ENCODE data around the gene RMND5A. TPM values are rescaled to one million over a fixed set of nuclear protein-coding genes. Genes with fewer than 3 reads are reported as not detected.

The RMND5A gene
- total and polyA plus RNA-seq, 2 experiments from 2014 or later, result 23.0 to 80.8 TPM

DNA sequence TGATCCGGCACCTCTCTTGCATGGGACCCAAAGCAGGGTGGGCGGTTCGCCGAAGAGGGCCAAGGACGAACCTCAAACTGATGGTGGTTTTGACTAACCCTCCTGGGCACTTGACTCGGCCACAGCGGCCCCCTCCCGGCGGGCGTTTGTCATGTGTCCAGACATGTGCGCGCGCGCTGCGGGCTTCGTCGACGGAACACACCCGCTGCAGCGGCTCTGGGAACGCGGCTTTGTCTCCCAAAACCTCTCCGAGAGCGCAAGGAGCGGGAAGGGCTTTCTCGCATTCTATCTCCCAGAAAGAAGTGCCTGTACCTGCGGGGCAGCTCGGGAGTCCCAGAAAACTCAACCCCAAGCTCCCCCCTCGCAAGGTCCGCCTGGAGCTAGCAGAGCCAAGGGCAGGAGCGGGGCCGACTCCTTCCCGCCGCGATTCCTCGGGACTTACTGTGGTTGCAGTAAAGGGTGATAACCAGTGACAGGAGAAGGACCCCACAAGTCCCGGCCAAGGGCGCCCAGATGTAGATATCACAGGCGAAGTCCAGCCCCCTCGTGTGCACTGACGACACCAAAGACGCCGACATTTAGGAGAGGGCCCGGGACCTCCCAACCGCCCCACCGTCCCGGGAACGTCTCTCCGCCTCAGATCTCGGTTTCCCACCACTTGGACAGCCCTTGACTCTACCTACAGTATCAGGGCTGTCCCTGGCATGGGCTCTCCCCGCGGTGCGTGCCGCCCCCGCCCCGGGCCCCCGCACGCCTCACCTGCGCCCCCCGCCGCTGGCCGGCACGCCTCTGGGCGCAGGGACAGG is 69.0 kb downstream of the RMND5A start:
- DNase-seq (ENCODE audit: low spot score), result no peak
- Histone ChIP-seq H3K27ac (no peak overlapping the region), H3K79me2 (no peaks in the 10 kb centered on the region), H3K4me2 (peak overlapping the region; percentile 71), H3K9me2 (replicated peaks; ENCODE audit: insufficient read depth) (no peaks in the 10 kb centered on the region), H3K4me1 (ENCODE audit: insufficient read depth) (peaks cover 22% of the 10 kb centered on the region), H2AFZ (no peak overlapping the region), H3K9me3 (ENCODE audit: low read depth) (no peaks in the 10 kb centered on the region), H4K20me1 (ENCODE audit: insufficient read depth, poor library complexity, severe bottlenecking) (no peaks in the 10 kb centered on the region), H3K4me3 (no peak overlapping the region), H3K27me3 (peaks cover 75% of the 10 kb centered on the region), H3K36me3 (replicated peaks; ENCODE audit: insufficient read depth, low read depth) (no peaks in the 10 kb centered on the region)
- TF ChIP-seq EZH2phosphoT487 (IDR thresholded peaks at IDR 0.05; ENCODE audit: low read depth, severe bottlenecking, unreplicated experiment) (peak; percentile 46), CTCF (IDR thresholded peaks at IDR 0.05; ENCODE audit: poor library complexity) (no peak), EZH2 (IDR thresholded peaks at IDR 0.05; ENCODE audit: borderline replicate concordance) (peak; percentile 81)
- WGBS (ENCODE audit: low lambda C conversion rate, missing lambda C conversion rate), result 11% methylated on average over 53 of the region's 64 CpGs

DNA sequence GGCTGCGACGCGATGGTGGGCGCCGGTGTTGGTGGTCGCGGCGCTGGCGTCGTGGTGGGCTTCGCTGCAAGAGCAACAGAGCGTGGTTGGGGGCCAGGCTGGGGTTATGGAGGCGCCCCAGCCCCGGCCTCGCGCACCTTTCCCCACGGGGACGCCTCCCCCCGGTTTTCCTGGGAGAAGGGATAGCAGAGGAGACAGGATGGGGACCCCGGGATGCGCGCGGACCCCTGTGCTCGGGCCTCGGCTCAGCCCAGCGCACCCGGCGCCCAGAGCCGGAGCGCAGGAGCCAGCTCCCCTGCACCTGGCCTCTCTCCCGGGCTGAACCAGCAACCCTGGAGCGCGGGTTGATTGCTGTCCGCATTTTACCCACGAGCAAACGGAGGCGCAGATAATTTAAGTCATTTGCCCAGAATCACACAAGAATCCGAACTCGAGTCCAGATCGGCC is 69.6 kb downstream of the RMND5A start:
- no peaks in the 10 kb centered on the region for H4K20me1 ChIP-seq (ENCODE audit: insufficient read depth, poor library complexity, severe bottlenecking)
- no peak for DNase-seq (ENCODE audit: low spot score)
- H3K27ac ChIP-seq, result no peak overlapping the region
- peaks cover 22% of the 10 kb centered on the region for H3K4me1 ChIP-seq (ENCODE audit: insufficient read depth)
- TF ChIP-seq EZH2phosphoT487 (IDR thresholded peaks at IDR 0.05; ENCODE audit: low read depth, severe bottlenecking, unreplicated experiment) (no peak), CTCF (IDR thresholded peaks at IDR 0.05; ENCODE audit: poor library complexity) (no peak)
- H3K27me3 ChIP-seq, result peaks cover 75% of the 10 kb centered on the region
- no peaks in the 10 kb centered on the region for H3K36me3 ChIP-seq (replicated peaks; ENCODE audit: insufficient read depth, low read depth)
- no peak overlapping the region for H2AFZ ChIP-seq
- H3K9me3 ChIP-seq (ENCODE audit: low read depth), result no peaks in the 10 kb centered on the region
- no peaks in the 10 kb centered on the region for H3K79me2 ChIP-seq
- H3K4me3 ChIP-seq, result no peak overlapping the region
- H3K9me2 ChIP-seq (replicated peaks; ENCODE audit: insufficient read depth), result no peaks in the 10 kb centered on the region
- WGBS (ENCODE audit: low lambda C conversion rate, missing lambda C conversion rate), result 45% methylated on average over 35 of the region's 40 CpGs
- H3K4me2 ChIP-seq, result peak overlapping the region; percentile 71

DNA sequence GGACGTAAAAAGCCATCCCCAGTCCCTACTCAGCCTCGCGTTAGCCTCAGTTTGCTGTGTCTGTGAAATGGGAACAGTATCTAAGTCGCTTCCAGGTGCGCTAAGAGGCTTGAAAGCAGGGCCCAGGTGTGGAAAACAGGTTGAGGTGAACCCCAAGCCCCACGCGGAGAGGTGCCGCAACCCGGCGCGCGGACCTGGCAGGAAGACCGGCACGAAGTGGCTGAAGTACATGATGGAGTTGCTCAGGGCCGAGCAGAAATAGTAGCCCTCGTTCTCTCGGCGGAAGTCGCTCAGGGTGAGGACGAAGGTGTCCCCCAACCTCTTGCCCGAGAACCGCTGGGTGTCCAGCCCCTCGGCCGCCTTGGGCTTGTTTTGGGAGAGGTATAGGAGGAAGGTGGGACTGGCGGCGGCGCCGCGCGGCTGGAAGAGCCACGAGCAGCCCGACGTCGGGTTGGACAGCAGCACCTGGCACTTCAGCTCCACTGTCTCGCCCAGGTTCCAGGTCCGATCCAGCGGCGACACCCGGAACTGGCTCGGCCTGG is 70.1 kb downstream of the RMND5A start:
- H3K79me2 ChIP-seq, result no peaks in the 10 kb centered on the region
- TF ChIP-seq EZH2 (IDR thresholded peaks at IDR 0.05; ENCODE audit: borderline replicate concordance), result peak; percentile 76
- TF ChIP-seq CTCF (IDR thresholded peaks at IDR 0.05; ENCODE audit: poor library complexity), result no peak
- H3K4me3 ChIP-seq, result no peak overlapping the region
- no peaks in the 10 kb centered on the region for H3K36me3 ChIP-seq (replicated peaks; ENCODE audit: insufficient read depth, low read depth)
- no peak overlapping the region for H3K27ac ChIP-seq
- DNase-seq (ENCODE audit: low spot score), result peak; percentile 12
- WGBS (ENCODE audit: low lambda C conversion rate, missing lambda C conversion rate), result 14% methylated on average over 38 of the region's 40 CpGs
- no peaks in the 10 kb centered on the region for H3K9me3 ChIP-seq (ENCODE audit: low read depth)
- no peaks in the 10 kb centered on the region for H3K9me2 ChIP-seq (replicated peaks; ENCODE audit: insufficient read depth)
- peak overlapping the region; percentile 56 for H2AFZ ChIP-seq
- H3K4me1 ChIP-seq (ENCODE audit: insufficient read depth), result peaks cover 22% of the 10 kb centered on the region
- peak overlapping the region; percentile 84 for H3K4me2 ChIP-seq
- H4K20me1 ChIP-seq (ENCODE audit: insufficient read depth, poor library complexity, severe bottlenecking), result no peaks in the 10 kb centered on the region
- peaks cover 71% of the 10 kb centered on the region for H3K27me3 ChIP-seq
